HG02763 (cell line): ENCODE results near the gene BSG.

ENCODE experiments used
- ATAC-seq: cut with Tn5 transposase; IDR thresholded peaks from one replicate; pipeline ENCODE4 v1.9.1; 2021; ENCODE audit warnings: mild to moderate bottlenecking, moderate library complexity; ENCODE audit not compliant: unreplicated experiment

The BSG gene

GRCh38 chr19:570937-571565, 1.3 kb upstream of the BSG start:
- no peak for ATAC-seq

GRCh38 chr19:571566-571974, 826 bp upstream of the BSG start:
- no peak for ATAC-seq

- no peak for ATAC-seq
These were observed 535 bp downstream of the BSG start for GRCh38 chr19:572743-573518.

GRCh38 chr19:573519-573825, 1.1 kb downstream of the BSG start:
- no peak for ATAC-seq

- peak; percentile 19 for ATAC-seq
These were observed 2.5 kb downstream of the BSG start for GRCh38 chr19:574658-575526.

- ATAC-seq: no peak
These were observed 3.4 kb downstream of the BSG start for GRCh38 chr19:575527-576506.

GRCh38 chr19:576768-577438, 4.5 kb downstream of the BSG start:
- no peak for ATAC-seq

GRCh38 chr19:577439-578392, 5.3 kb downstream of the BSG start:
- ATAC-seq: no peak

GRCh38 chr19:579111-579841, 6.9 kb downstream of the BSG start:
- no peak for ATAC-seq

GRCh38 chr19:579842-580155, 7.4 kb downstream of the BSG start:
- ATAC-seq: no peak

GRCh38 chr19:580274-580835, 8.0 kb downstream of the BSG start:
- no peak for ATAC-seq

- no peak for ATAC-seq
These were observed 9.2 kb downstream of the BSG start for GRCh38 chr19:581399-582111.

- no peak for ATAC-seq
These were observed 10.3 kb downstream of the BSG start for GRCh38 chr19:582497-583197.

GRCh38 chr19:583198-583967, 11.0 kb downstream of the BSG start:
- ATAC-seq: no peak

GRCh38 chr19:583968-584239, 11.5 kb downstream of the BSG start:
- ATAC-seq: no peak

GRCh38 chr19:584240-585001, 12.0 kb downstream of the BSG start:
- ATAC-seq: no peak
